Activated T-cell treated with anti-CD3 and anti-CD28 coated beads, Interleukin-2, amount 50 U/mL, for 72 hours (primary cell): ENCODE data around the gene FGL2. TPM values are rescaled to one million over a fixed set of nuclear protein-coding genes. Genes with fewer than 3 reads are reported as not detected.

Experiments used
- ATAC-seq, 2 donors: fragments of 150-1000 bp; cut with Tn5 transposase; replicated peaks in 1 of 2; 2 replicates each; pipeline ENCODE4 v1.10.0; 2021; ENCODE audit warnings: moderate library complexity in 2 of 2, mild to moderate bottlenecking in 1 of 2
- DNase-seq, 2 donors: peaks; one replicate each; pipeline ENCODE4 v3.0.0; 2021 to 2022; ENCODE audit warnings: mixed read lengths in 1 of 2
- H3K27ac Mint-ChIP-seq: one replicate; pipeline ENCODE4 v1.8.0; 2022; ENCODE audit warnings: mild to moderate bottlenecking, moderate library complexity, mixed read lengths
- H3K27me3 Mint-ChIP-seq: one replicate; pipeline ENCODE4 v1.8.0; 2022; ENCODE audit warnings: low read depth, mixed read lengths
- H3K36me3 Mint-ChIP-seq, 2 donors: one replicate each; pipeline ENCODE4 v1.8.0; 2022; ENCODE audit warnings: mixed read lengths in 2 of 2, mild to moderate bottlenecking in 1 of 2; ENCODE audit not compliant: insufficient read depth in 2 of 2
- H3K4me1 Mint-ChIP-seq: one replicate; pipeline ENCODE4 v1.8.0; 2022; ENCODE audit warnings: low read depth, mixed read lengths
- H3K4me3 Mint-ChIP-seq, 2 donors: one replicate each; pipeline ENCODE4 v1.8.0; 2022; ENCODE audit warnings: mild to moderate bottlenecking in 2 of 2, mixed read lengths in 2 of 2, moderate library complexity in 2 of 2
- H3K9me3 Mint-ChIP-seq, 2 donors: one replicate each; pipeline ENCODE4 v1.8.0; 2022; ENCODE audit warnings: mixed read lengths in 2 of 2
- total RNA-seq, 2 donors: library from RNA; stranded (reverse); gene quantifications; one replicate each; pipeline ENCODE4 v1.2.3, GENCODE V29; 2022

The FGL2 gene
- total RNA-seq = under 1 TPM; 0.38 to 0.93 TPM

DNA sequence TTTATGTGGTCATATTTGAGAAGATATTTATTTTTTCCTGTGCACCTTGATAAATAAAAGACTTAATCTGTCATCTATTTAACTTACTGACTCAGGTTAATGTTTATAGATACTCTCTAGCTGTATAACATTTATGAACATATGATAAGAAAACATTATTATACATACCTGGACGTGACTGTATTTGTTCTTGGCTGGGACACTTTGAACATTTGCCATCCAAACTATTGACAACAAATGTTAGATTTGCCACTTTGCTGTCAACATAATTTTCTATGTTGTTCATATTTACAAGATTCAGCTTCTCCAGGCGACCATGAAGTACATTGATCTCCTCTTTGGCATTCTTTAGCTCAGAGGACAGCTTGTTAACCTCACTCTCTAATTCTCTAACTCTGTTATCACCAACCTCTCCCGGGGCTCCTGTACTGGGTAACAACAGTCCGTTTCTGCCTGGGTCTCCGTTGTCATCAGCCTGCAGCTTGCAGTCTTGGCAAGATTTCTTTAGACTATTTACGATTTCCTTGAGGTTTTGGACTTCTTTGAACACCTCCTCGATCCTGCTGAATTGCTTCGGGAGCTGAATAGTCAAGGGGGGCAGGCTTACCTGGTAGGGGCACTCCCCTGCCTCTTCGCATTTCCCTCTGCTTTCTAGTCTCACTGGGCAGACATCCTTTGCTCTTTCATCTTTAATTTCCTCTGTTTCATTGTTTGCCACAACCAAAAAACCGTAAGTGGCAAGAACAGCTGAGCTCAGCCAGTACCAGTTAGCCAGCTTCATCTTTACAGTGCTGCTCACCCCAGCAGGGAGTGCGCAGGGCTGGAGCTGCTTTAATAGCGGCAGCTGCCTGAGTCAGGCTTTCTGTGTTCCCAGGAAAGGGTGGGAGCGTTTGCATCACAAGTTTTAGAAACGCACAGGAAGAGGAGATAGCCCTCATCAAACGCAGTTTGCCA, at the start of gene FGL2:
Gene FGL2 (minus strand): TSS at position 807 of the 954 bp plus-strand sequence. CDS start 26 bp downstream, at position 781.
- no peaks in the 10 kb centered on the region for H3K9me3 Mint-ChIP-seq
- peak within 1 kb of the TSS; percentile 81 to 91 for H3K4me3 Mint-ChIP-seq
- peaks cover 31% of the 10 kb centered on the region for H3K4me1 Mint-ChIP-seq
- peak within 1 kb of the TSS; percentile 79 for H3K27ac Mint-ChIP-seq
- DNase-seq = peak; percentile 18 to 32
- no peaks in the 10 kb centered on the region for H3K27me3 Mint-ChIP-seq
- no peaks in the 10 kb centered on the region for H3K36me3 Mint-ChIP-seq
- peak; percentile 81 to 82 for ATAC-seq

DNA sequence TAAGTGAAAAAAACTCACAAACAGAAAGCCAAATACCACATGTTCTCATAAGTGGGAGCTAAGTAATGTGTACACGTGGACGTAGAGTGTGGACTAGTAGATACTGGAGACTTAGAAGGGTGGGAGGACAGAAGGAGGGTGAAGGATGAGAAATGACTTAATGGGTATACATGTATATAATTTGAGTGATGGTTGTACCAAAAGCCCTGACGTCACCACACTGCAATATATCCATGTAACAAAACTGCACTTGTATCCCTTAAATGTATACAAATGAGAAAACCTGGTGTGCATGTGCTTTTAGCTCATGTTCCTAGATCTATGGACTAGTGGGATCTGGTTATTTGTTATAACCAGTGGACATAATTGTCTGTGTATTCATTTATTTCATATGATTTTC, 48.5 kb upstream of the FGL2 start:
- peaks cover 10% of the 10 kb centered on the region for H3K4me1 Mint-ChIP-seq
- no peaks in the 10 kb centered on the region for H3K9me3 Mint-ChIP-seq
- no peak overlapping the region for H3K27ac Mint-ChIP-seq
- DNase-seq (no peak), ATAC-seq (no peak)
- H3K4me3 Mint-ChIP-seq = no peak overlapping the region
- H3K27me3 Mint-ChIP-seq = no peaks in the 10 kb centered on the region
- H3K36me3 Mint-ChIP-seq = no peaks in the 10 kb centered on the region

- DNase-seq = peak; percentile 89 to 91
- ATAC-seq = peak; percentile 91 to 95
- Mint-ChIP-seq H3K27ac (no peak overlapping the region), H3K9me3 (no peaks in the 10 kb centered on the region), H3K4me1 (peaks cover 10% of the 10 kb centered on the region), H3K36me3 (no peaks in the 10 kb centered on the region), H3K27me3 (no peaks in the 10 kb centered on the region), H3K4me3 (no peak overlapping the region)
Measured at GRCh38 chr7:77247206-77247850, 47.7 kb upstream of the FGL2 start.

GRCh38 chr7:77246026-77246640, 46.5 kb upstream of the FGL2 start:
- H3K27me3 Mint-ChIP-seq = no peaks in the 10 kb centered on the region
- no peaks in the 10 kb centered on the region for H3K36me3 Mint-ChIP-seq
- ATAC-seq (peak in 1 of 2 donors; percentile 36), DNase-seq (no peak)
- no peak overlapping the region for H3K27ac Mint-ChIP-seq
- no peaks in the 10 kb centered on the region for H3K9me3 Mint-ChIP-seq
- H3K4me3 Mint-ChIP-seq = no peak overlapping the region
- H3K4me1 Mint-ChIP-seq = peaks cover 10% of the 10 kb centered on the region

- Mint-ChIP-seq H3K9me3 (no peaks in the 10 kb centered on the region), H3K27ac (no peak overlapping the region), H3K27me3 (no peaks in the 10 kb centered on the region), H3K4me1 (peaks cover 10% of the 10 kb centered on the region), H3K4me3 (no peak overlapping the region), H3K36me3 (no peaks in the 10 kb centered on the region)
- ATAC-seq = no peak
- no peak for DNase-seq
Measured at GRCh38 chr7:77245015-77245755, 45.6 kb upstream of the FGL2 start.

- H3K4me1 Mint-ChIP-seq = peaks cover 14% of the 10 kb centered on the region
- no peak for ATAC-seq
Measured at GRCh38 chr7:77244222-77244934, 44.8 kb upstream of the FGL2 start.

DNA sequence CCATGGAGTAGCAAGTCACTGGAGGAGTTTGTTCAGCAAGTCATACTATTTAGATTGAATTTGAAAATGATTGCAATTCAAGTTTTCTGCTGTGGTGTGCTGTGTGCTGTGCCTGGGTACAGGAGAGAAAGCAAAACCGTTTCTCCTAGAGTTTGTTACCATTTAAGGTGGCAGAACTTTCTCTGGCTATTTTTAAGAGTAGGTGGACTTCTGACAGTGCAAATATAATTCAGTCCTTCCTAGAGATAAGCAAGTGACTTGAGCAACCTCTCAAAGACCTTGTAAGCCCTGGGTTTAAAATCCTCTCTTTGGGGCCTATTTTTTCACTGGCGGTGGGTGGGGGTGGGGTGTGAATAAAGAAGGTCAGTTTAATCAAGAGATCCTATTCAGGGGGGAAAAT, 42.9 kb upstream of the FGL2 start:
- DNase-seq (no peak), ATAC-seq (no peak)
- no peaks in the 10 kb centered on the region for H3K9me3 Mint-ChIP-seq
- H3K27ac Mint-ChIP-seq = no peak overlapping the region
- no peak overlapping the region for H3K4me3 Mint-ChIP-seq
- H3K27me3 Mint-ChIP-seq = no peaks in the 10 kb centered on the region
- no peaks in the 10 kb centered on the region for H3K36me3 Mint-ChIP-seq
- H3K4me1 Mint-ChIP-seq = peaks cover 23% of the 10 kb centered on the region

More at GRCh38 chr7:77244222-77244934, 44.8 kb upstream of the FGL2 start:
- Mint-ChIP-seq H3K36me3 (no peaks in the 10 kb centered on the region), H3K4me3 (no peak overlapping the region), H3K27me3 (no peaks in the 10 kb centered on the region), H3K27ac (no peak overlapping the region), H3K9me3 (no peaks in the 10 kb centered on the region)
- no peak for DNase-seq

- peaks cover 23% of the 10 kb centered on the region for H3K4me1 Mint-ChIP-seq
- DNase-seq = no peak
- H3K9me3 Mint-ChIP-seq = no peaks in the 10 kb centered on the region
- H3K27ac Mint-ChIP-seq = no peak overlapping the region
- no peak for ATAC-seq
- H3K4me3 Mint-ChIP-seq = no peak overlapping the region
- no peaks in the 10 kb centered on the region for H3K36me3 Mint-ChIP-seq
- H3K27me3 Mint-ChIP-seq = no peaks in the 10 kb centered on the region
Measured at GRCh38 chr7:77242068-77242467, 42.4 kb upstream of the FGL2 start.

GRCh38 chr7:77239471-77239870, 39.9 kb upstream of the FGL2 start:
- DNase-seq (no peak), ATAC-seq (no peak)
- Mint-ChIP-seq H3K36me3 (no peaks in the 10 kb centered on the region), H3K4me1 (peaks cover 13% of the 10 kb centered on the region), H3K27me3 (no peaks in the 10 kb centered on the region), H3K9me3 (no peaks in the 10 kb centered on the region), H3K27ac (no peak overlapping the region), H3K4me3 (no peak overlapping the region)

DNA sequence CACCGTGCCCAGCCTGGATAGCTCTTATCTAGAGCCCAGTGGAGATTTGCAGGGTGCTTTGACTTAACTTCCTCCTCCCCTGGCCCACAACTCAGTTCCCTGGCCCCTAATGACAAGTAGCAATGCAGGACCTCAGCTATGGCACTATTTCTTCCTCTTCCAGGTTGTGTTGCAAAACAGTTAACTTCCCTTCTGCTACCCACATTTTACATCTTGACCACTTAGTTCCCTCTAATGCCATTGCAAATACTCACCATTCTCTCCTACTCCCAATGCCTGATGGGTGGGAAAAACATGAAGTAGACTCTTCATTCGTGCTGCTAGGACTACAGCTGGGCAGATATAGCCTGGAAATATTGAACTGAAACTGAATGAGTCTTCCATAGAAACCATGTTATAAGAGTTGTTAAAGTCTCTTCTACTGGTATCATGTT, 39.1 kb upstream of the FGL2 start:
- Mint-ChIP-seq H3K27me3 (no peaks in the 10 kb centered on the region), H3K27ac (no peak overlapping the region), H3K9me3 (no peaks in the 10 kb centered on the region), H3K36me3 (no peaks in the 10 kb centered on the region), H3K4me1 (peaks cover 13% of the 10 kb centered on the region), H3K4me3 (no peak overlapping the region)
- ATAC-seq (no peak), DNase-seq (no peak)

- H3K4me1 Mint-ChIP-seq = peaks cover 13% of the 10 kb centered on the region
- ATAC-seq (no peak), DNase-seq (no peak)
- peaks cover 3 to 7% of the 10 kb centered on the region in 2 donors for H3K9me3 Mint-ChIP-seq
- H3K36me3 Mint-ChIP-seq = peaks cover 6 to 7% of the 10 kb centered on the region in 2 donors
- H3K27me3 Mint-ChIP-seq = no peaks in the 10 kb centered on the region
- H3K27ac Mint-ChIP-seq = no peak overlapping the region
- no peak overlapping the region for H3K4me3 Mint-ChIP-seq
Measured at GRCh38 chr7:77235276-77235675, 35.7 kb upstream of the FGL2 start.

GRCh38 chr7:77232467-77232866, 32.8 kb upstream of the FGL2 start:
- Mint-ChIP-seq H3K27me3 (no peaks in the 10 kb centered on the region), H3K9me3 (peaks cover 5 to 10% of the 10 kb centered on the region in 2 donors), H3K4me3 (no peak overlapping the region), H3K27ac (no peak overlapping the region), H3K4me1 (no peaks in the 10 kb centered on the region), H3K36me3 (peaks cover 9 to 11% of the 10 kb centered on the region in 2 donors)
- no peak for ATAC-seq
- no peak for DNase-seq
